Measurements from ENCODE around the gene MAP3K8.

DNA sequence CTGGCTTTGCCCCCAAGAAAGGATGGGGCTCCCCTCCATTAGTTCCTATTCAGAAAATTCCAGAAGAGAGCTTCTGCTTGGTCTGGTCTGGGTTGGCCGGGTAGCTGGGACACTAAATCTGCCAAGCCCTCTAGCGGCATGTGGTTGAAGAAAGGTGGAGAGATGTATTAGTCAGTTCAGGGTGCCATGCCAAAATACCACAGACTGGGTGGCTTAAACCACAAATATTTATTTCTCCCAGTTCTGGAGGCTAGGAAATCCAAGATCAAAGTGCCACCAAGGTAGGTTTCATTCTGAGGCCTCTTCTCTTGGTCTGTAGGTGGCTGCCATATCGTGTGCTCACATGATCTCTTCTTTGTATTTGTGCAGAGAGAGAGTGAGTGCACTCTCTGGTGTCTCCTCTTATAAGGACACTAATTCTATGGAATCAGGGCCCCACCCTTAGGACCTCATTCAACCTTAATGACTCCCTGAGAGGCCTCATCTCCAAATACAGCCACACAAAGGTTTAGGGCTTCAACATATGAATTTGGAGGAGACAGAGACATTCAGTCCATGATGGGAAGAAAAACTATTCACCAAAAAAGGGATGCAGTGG lies 46.2 kb upstream of the MAP3K8 start:
- TF ChIP-seq POLR2A (IDR thresholded peaks at IDR 0.05) (no peak), EP300 (IDR thresholded peaks at IDR 0.05) (no peak)

All from upper lobe of left lung (tissue), 4 donors.